GM21367 (cell line): ENCODE measurements around the gene NKAIN2.
"Not testable (repeated sequence)": the region's sequence is repeated elsewhere in the genome, so short reads cannot be mapped to it uniquely, and the experiment has no call there.

ENCODE experiments used
- ATAC-seq: cut with Tn5 transposase; IDR thresholded peaks from one replicate; pipeline ENCODE4 v1.9.1; 2021; ENCODE audit not compliant: unreplicated experiment

Gene NKAIN2

GRCh38 chr6:124551711-124552233 is 748.1 kb downstream of the NKAIN2 start:
- ATAC-seq, result no peak

- no peak for ATAC-seq
Measured at GRCh38 chr6:124557873-124558272, 754.2 kb downstream of the NKAIN2 start.

DNA sequence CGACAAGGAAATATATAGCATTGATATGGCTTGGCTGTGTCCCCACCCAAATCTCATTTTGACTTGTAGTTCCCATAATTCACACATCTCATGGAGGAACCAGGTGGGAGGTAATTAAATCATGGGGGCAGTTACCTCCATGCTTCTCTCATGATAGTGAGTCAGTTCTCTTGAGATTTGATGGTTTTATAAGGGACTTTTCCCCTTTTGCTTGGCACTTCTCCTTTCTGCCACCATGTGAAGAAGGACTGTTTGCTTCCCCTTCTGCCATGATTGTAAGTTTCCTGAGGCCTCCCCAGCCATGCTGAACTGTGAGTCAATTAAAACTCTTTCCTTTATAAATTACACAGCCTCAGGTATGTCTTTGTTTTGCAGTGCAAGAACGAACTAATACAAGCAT is 756.4 kb downstream of the NKAIN2 start:
- ATAC-seq, result not testable (repeated sequence)

GRCh38 chr6:124560873-124561567 is 757.4 kb downstream of the NKAIN2 start:
- ATAC-seq, result no peak

DNA sequence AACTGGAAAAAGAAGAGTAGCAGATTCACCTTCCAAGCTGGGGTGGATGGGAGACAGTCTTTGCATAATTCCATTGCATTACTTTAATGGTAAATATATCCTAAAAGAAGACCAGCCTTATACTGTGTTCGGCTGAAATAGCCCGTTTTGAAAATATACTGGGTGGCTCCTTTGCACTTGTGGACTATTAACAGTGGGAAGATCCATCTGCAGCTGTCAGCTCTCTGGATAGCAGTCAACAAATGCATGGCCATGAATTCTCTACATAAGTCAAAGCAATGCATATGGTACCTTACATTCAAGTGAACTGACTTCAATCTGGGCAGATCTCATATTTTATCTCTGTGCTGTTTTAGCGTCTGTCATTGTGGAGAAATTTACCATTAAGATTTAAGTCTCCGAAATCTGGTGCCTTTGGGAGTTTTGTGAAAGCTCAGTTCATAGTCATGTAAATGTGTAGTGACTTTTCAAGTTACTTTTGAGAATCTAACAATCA is 758.0 kb downstream of the NKAIN2 start:
- ATAC-seq, result no peak

DNA sequence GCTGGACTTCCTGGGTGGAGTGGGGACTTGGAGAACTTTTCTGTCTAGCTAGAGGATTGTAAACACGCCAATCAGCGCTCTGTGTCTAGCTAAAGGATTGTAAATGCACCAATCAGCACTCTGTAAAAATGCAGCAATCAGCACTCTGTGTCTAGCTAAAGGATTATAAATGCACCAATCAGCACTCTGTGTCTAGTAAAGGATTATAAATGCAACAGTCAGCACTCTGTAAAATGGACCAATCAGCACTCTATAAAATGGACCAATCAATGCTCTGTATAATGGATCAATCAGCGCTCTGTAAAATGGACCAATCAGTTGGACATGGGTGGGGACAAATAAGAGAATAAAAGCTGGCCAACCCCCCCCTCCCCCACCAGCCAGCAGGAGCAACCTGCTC is 760.5 kb downstream of the NKAIN2 start:
- ATAC-seq, result not testable (repeated sequence)

DNA sequence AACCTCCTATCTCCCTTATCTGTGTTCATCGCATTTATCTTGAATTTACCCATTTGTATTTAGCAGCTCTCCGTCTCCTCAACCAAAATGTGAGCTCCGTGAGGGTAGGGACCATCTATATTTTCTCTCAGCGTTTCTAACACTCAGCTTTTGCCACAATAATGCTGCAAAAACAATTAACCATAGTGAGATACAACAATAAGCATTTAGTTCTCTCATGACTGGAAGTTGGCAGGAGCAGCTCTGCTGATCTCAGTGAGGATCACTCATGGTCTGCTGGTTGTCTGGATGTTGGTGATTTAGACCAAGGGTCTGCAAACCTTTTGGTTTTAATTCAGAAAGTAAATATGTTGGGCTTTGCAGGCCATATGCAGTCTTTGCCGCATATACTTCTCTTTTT is 763.7 kb downstream of the NKAIN2 start:
- no peak for ATAC-seq

DNA sequence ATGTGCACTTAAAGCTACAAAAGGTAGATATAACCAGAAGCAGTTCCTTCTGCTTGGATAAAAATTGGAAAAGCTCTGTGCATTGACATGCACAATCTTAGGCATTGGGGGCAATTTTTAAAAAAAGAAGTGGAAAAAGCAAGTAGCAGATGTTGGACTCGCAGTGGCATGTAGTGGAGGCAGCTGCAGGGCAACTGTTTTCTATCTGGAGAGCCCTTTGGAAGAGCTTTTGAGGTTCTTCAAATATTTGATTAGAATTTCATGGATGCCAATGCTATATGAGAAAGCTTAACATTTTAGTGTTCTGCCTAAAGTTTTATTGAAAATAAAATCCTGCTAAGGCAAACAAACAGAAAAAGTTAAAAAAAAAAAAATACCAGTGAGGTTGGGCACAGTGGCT is 770.3 kb downstream of the NKAIN2 start:
- no peak for ATAC-seq

- ATAC-seq, result no peak
Measured at GRCh38 chr6:124577734-124578281, 774.1 kb downstream of the NKAIN2 start.

GRCh38 chr6:124590001-124590400 is 786.3 kb downstream of the NKAIN2 start:
- no peak for ATAC-seq

GRCh38 chr6:124599656-124600055 is 796.0 kb downstream of the NKAIN2 start:
- ATAC-seq, result no peak

DNA sequence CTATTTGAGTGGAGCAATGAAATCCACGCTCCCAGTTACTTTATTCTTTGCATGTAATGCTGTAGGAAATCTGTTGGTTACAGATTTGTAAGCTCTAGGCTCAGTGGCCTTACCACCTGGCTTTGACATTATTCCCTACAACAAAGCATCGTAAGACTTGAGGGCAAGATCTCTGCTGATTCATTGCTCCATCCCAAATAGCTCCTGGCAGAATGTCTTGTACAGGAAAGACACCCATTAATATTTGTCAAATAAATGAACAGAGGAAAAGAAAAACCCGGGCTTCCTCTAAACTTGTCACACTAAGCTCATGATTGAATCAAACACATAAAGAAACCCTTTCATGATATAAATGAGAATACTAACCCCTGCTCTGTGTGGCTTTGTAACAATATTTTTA is 801.1 kb downstream of the NKAIN2 start:
- ATAC-seq, result no peak

DNA sequence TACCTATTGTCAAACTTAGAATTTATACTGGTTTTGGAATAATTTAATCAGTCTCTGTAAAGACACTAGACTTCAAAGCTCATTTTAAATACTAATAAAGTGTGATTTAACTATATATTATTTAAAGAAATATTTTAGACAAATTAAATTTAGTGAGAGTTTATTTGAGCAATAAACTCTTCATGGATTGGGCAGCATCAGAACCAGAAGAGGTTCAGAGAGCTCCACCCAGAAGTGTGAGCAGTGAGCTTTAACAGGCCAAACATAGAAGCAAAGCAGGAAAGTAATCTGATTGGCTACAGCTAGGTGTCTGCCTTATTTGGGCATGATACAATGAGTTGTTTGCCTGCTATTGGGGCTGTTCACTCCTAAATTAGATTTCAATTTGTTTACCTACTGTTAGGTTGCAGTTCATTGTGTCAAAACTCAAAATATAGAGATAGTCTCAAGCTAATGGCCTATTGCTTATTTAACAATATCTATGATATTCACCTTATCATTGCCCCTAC is 803.5 kb downstream of the NKAIN2 start:
- ATAC-seq, result no peak

DNA sequence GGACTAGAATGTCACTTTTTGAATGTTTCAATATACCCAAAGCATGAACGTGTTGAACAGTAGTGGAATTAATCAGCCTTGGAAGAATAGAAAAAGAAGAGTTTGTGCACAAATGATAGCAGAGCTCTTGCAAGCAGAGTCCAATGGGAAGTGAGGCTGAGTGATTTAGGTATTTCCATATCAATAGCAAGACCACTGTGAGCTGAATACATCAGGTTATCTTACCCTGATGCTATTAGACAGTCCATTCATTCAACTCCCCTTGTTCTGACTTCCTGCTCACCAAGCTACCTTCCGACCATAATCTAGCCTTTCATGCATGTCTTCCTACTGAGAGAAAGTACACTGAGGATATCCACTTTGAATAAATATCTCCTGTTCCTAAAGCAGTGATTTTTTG is 809.4 kb downstream of the NKAIN2 start:
- no peak for ATAC-seq

DNA sequence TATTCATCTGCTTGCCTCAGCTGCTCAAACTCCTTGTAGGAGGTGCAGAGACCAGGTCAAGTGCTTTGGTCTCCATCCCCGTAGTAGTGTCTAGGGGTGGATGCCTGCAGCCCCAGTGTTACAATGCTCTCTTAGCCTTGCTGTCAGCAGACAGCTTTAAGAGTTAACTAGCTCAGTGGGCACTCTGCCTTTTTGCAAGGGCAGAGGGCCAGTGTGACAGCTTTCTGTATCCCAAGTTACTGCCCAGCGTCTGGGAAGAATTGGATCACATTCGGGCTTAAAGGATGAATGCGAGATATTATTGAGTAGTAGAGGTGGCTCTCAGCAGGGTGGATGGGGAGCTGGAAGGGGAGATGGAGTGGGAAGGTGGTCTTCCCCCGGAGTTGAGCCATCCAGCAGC is 818.7 kb downstream of the NKAIN2 start:
- ATAC-seq, result no peak

DNA sequence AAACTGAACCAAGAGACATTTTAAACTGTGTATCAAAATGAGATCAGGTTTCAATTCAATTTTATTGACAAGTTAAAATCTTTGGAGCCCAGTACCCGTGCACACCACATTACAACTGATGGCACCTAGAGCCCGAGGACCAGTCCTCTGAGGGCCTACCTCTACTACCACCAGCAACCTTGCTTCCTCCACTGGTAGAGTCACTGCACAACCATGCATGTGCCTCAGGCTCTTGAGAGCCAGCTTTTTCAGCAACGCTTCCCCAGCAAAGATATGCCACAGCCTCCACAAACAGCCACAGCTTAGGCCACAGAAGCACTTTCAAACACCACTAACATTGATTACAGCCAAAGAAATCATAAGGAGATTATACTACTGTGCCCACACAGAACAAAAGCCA is 830.0 kb downstream of the NKAIN2 start:
- no peak for ATAC-seq

- ATAC-seq, result no peak
Measured at GRCh38 chr6:124640432-124640831, 836.8 kb downstream of the NKAIN2 start.

DNA sequence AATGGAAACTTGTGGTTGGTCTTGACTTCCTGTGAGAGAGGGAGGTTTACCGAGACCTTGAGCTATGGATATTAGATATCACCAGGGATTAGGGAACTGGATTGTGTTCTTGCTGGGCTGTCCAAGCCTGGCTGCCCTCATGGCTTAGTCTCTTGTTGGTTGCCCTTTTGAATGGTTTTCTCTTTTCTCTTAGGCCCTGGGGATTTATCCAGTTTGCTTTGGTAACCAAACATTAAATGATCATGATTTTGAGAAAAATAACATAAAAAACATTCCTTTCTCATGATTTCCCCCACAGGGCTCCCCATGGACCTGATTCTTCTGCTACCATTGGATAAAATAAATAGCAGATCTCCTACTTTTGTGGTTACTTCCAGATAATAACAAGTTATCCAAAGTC is 852.2 kb downstream of the NKAIN2 start:
- no peak for ATAC-seq

- no peak for ATAC-seq
Measured at GRCh38 chr6:124658053-124658452, 854.4 kb downstream of the NKAIN2 start.

DNA sequence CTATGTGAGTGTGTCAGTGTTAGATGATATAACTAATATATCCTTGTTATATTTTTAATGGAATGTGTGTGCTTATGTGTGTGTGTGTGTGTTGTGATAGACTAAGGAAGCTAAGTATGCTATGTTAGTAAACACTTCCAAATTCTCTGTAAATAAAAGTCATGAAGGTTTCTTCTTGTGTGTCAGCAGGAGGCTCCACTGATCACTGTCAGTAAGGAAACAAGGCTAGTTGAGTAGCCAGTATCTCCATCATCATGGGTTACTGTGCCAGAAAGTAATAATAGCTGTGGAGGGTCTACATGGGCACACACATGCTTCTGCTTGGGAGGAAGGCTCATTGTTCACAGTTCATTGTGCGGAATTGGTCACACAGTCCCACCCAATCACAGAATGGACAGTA is 855.8 kb downstream of the NKAIN2 start:
- no peak for ATAC-seq

DNA sequence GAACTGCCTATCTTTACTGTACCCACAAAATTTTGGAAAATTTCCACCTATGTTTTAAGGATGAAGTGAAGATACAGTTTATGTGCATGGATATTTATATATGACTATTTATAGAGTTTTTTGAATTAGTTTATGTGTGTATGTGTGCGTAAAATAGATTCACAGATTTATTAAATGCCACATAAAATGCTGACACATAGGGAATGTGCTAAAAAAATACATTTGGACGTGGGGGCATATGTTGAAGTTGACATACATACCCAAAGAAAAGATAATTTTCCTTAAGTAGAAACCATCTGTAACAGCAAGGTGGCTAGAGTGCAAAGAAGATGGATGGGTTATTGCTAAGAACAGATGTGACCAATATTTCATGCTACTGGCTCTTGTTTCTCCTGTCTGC is 856.5 kb downstream of the NKAIN2 start:
- no peak for ATAC-seq

DNA sequence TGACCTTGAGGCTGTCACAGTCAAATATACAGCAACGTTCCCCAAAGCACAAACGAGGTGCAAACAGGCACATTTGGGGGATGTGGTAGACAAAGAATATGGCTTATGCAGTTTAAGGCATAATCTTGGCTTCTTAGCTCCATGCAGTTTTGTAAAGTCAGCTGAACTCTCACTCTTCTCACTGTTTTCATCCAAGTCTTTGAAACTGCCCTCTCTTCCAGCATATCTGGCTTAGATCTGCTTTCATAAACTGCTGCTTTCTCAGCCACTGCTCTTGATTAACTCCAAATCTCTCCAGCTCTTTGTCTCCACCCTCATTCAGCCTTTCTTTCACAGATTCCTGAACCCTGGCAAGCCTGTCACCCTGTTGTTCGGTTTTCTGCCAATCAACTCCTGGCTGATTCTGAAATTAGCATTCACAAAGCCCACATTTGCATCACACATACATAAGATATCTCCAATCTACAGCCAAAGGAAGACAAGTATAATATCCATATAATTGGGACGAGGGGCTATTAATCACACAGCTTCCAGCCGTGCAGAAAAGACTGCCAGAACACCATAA is 857.5 kb downstream of the NKAIN2 start:
- no peak for ATAC-seq
